Osteocyte (in vitro differentiated cells): ENCODE results near the gene ARMH2. TPM values are rescaled to one million over a fixed set of nuclear protein-coding genes. Genes with fewer than 3 reads are reported as not detected.
A peak's percentile ranks its signal among the peaks of the same experiment; 100 is the strongest.

ENCODE experiments used
- DNase-seq: peaks from one replicate; pipeline ENCODE4 v3.0.0; 2021; ENCODE audit warnings: mixed read lengths; ENCODE audit not compliant: unreplicated experiment; ENCODE audit errors: extremely low spot score
- H3K27ac Mint-ChIP-seq: one replicate; pipeline ENCODE4 v1.8.0; 2021; ENCODE audit warnings: mild to moderate bottlenecking, mixed read lengths; ENCODE audit not compliant: unreplicated experiment
- H3K27me3 Mint-ChIP-seq: one replicate; pipeline ENCODE4 v1.8.0; 2021; ENCODE audit warnings: mixed read lengths; ENCODE audit not compliant: unreplicated experiment
- H3K36me3 Mint-ChIP-seq: one replicate; pipeline ENCODE4 v1.8.0; 2021; ENCODE audit warnings: mixed read lengths; ENCODE audit not compliant: unreplicated experiment
- H3K4me1 Mint-ChIP-seq: one replicate; pipeline ENCODE4 v1.8.0; 2021; ENCODE audit warnings: mixed read lengths; ENCODE audit not compliant: unreplicated experiment
- H3K4me3 Mint-ChIP-seq: one replicate; pipeline ENCODE4 v1.8.0; 2021; ENCODE audit warnings: mild to moderate bottlenecking, moderate library complexity, mixed read lengths; ENCODE audit not compliant: unreplicated experiment
- H3K9me3 Mint-ChIP-seq: one replicate; pipeline ENCODE4 v1.8.0; 2021; ENCODE audit warnings: mixed read lengths; ENCODE audit not compliant: unreplicated experiment
- long read RNA-seq: library from polyadenylated mRNA; unstranded; transcript quantifications from one replicate; pipeline ENCODE4 v2.0.0, GENCODE V29; 2021
- total RNA-seq: library from RNA; stranded (reverse); gene quantifications from 2 replicates; pipeline ENCODE4 v1.2.1, GENCODE V29; 2021
- TF ChIP-seq, protein P1 (sequence below): fragments of 200-600 bp; sonication (generic); IDR thresholded peaks from 2 replicates; pipeline ENCODE4 v1.5.0; 2021; ENCODE audit warnings: antibody characterized with exemption, mild to moderate bottlenecking, moderate library complexity

ARMH2 gene
- total RNA-seq, result not detected in 2 replicates
- long read RNA-seq, result 0 reads

- Mint-ChIP-seq H3K4me3 (peak within 1 kb of the TSS; percentile 53), H3K27me3 (no peaks in the 10 kb centered on the region), H3K4me1 (peaks cover 58% of the 10 kb centered on the region), H3K9me3 (no peaks in the 10 kb centered on the region), H3K27ac (peak within 1 kb of the TSS; percentile 80), H3K36me3 (no peaks in the 10 kb centered on the region)
- TF ChIP-seq, protein P1, sequence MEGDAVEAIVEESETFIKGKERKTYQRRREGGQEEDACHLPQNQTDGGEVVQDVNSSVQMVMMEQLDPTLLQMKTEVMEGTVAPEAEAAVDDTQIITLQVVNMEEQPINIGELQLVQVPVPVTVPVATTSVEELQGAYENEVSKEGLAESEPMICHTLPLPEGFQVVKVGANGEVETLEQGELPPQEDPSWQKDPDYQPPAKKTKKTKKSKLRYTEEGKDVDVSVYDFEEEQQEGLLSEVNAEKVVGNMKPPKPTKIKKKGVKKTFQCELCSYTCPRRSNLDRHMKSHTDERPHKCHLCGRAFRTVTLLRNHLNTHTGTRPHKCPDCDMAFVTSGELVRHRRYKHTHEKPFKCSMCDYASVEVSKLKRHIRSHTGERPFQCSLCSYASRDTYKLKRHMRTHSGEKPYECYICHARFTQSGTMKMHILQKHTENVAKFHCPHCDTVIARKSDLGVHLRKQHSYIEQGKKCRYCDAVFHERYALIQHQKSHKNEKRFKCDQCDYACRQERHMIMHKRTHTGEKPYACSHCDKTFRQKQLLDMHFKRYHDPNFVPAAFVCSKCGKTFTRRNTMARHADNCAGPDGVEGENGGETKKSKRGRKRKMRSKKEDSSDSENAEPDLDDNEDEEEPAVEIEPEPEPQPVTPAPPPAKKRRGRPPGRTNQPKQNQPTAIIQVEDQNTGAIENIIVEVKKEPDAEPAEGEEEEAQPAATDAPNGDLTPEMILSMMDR, result no peak
- DNase-seq, result no peak
Observed at GRCh38 chr6:24798740-24799540, at the start of gene ARMH2. ARMH2 (minus strand) TSS chr6:24798917; CDS start chr6:24798857, 60 bp downstream.

GRCh38 chr6:24848461-24848860 lies 49.7 kb upstream of the ARMH2 start:
- peaks cover 18% of the 10 kb centered on the region for H3K36me3 Mint-ChIP-seq
- H3K9me3 Mint-ChIP-seq, result no peaks in the 10 kb centered on the region
- no peak for DNase-seq
- no peaks in the 10 kb centered on the region for H3K4me1 Mint-ChIP-seq
- TF ChIP-seq, protein P1, result no peak
- no peak overlapping the region for H3K27ac Mint-ChIP-seq
- no peaks in the 10 kb centered on the region for H3K27me3 Mint-ChIP-seq
- no peak overlapping the region for H3K4me3 Mint-ChIP-seq

GRCh38 chr6:24847402-24847801 lies 48.7 kb upstream of the ARMH2 start:
- Mint-ChIP-seq H3K27ac (no peak overlapping the region), H3K4me1 (no peaks in the 10 kb centered on the region), H3K9me3 (no peaks in the 10 kb centered on the region), H3K27me3 (no peaks in the 10 kb centered on the region), H3K4me3 (no peak overlapping the region), H3K36me3 (peaks cover 18% of the 10 kb centered on the region)
- no peak for DNase-seq
- TF ChIP-seq, protein P1, result no peak

DNA sequence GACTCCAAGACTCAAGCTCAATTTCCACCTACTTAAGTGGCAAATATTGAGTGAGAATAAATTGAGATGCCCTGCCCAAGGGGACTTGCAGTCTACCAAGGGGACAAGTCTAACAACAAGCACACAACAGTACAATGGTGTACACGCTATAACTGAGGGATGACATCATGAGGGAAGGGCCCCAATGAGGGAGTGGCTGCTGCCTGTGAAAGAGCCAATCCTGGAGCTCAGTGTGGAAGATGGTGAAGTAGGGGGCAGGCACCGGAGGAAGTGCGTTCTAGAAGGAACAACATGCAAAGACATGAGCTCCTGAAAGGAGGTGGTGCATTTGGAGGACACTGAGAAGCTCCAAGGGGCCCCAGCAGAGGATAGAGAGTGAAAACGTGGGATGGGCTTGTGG lies 46.9 kb upstream of the ARMH2 start:
- Mint-ChIP-seq H3K27me3 (no peaks in the 10 kb centered on the region), H3K4me3 (no peak overlapping the region), H3K9me3 (no peaks in the 10 kb centered on the region), H3K36me3 (peaks cover 18% of the 10 kb centered on the region), H3K4me1 (no peaks in the 10 kb centered on the region), H3K27ac (no peak overlapping the region)
- TF ChIP-seq, protein P1, result no peak
- no peak for DNase-seq

GRCh38 chr6:24844903-24845302 lies 46.2 kb upstream of the ARMH2 start:
- peaks cover 18% of the 10 kb centered on the region for H3K36me3 Mint-ChIP-seq
- no peaks in the 10 kb centered on the region for H3K9me3 Mint-ChIP-seq
- H3K4me1 Mint-ChIP-seq, result no peaks in the 10 kb centered on the region
- TF ChIP-seq, protein P1, result no peak
- H3K27ac Mint-ChIP-seq, result no peak overlapping the region
- no peak for DNase-seq
- no peak overlapping the region for H3K4me3 Mint-ChIP-seq
- H3K27me3 Mint-ChIP-seq, result no peaks in the 10 kb centered on the region
